Natural killer cell (primary cell): ENCODE measurements around the gene PCDH9. TPM values are rescaled to one million over a fixed set of nuclear protein-coding genes. Genes with fewer than 3 reads are reported as not detected.

Source experiments
- ATAC-seq, 3 donors: fragments of 150-1000 bp in 2 of 3; fragments of 200-7000 bp in 1 of 3; cut with Tn5 transposase; 1 replicate in 1 of 3; 2 replicates in 2 of 3; pipeline ENCODE4 v1.10.0; 2021; ENCODE audit warnings: mild to moderate bottlenecking in 2 of 3, moderate library complexity in 2 of 3
- DNase-seq, 2 donors: peaks; one replicate each; pipeline versions ENCODE4 v3.0.0 to v3.0.0-alpha.2; 2013 to 2021; ENCODE audit warnings: mixed read lengths in 1 of 2
- H3K27ac ChIP-seq: one replicate; pipeline ENCODE4 v1.5.1; 2013; ENCODE audit warnings: mild to moderate bottlenecking, low read length
- H3K27me3 ChIP-seq: one replicate; pipeline ENCODE4 v1.6.1; 2013; ENCODE audit warnings: low read length; ENCODE audit not compliant: control insufficient read depth, insufficient read depth
- H3K36me3 ChIP-seq: one replicate; pipeline ENCODE4 v1.6.1; 2013; ENCODE audit warnings: low read length; ENCODE audit not compliant: control insufficient read depth, insufficient read depth
- H3K4me1 ChIP-seq: one replicate; pipeline ENCODE4 v1.6.1; 2013; ENCODE audit warnings: low read length; ENCODE audit not compliant: control insufficient read depth, insufficient read depth
- H3K4me3 ChIP-seq: one replicate; pipeline ENCODE4 v1.5.1; 2013; ENCODE audit warnings: low read length
- H3K9me3 ChIP-seq: one replicate; pipeline ENCODE4 v1.6.1; 2013; ENCODE audit warnings: low read length; ENCODE audit not compliant: control insufficient read depth, insufficient read depth
- H3K27ac Mint-ChIP-seq, 2 donors: one replicate each; pipeline ENCODE4 v1.8.0; 2022; ENCODE audit warnings: mild to moderate bottlenecking in 2 of 2, mixed read lengths in 2 of 2, moderate library complexity in 1 of 2
- H3K27me3 Mint-ChIP-seq, 2 donors: one replicate each; pipeline ENCODE4 v1.8.0; 2022; ENCODE audit warnings: low read depth in 2 of 2, mixed read lengths in 2 of 2
- H3K36me3 Mint-ChIP-seq: one replicate; pipeline ENCODE4 v1.8.0; 2022; ENCODE audit warnings: mixed read lengths
- H3K4me1 Mint-ChIP-seq, 2 donors: one replicate each; pipeline ENCODE4 v1.8.0; 2022; ENCODE audit warnings: mixed read lengths in 2 of 2
- H3K4me3 Mint-ChIP-seq: one replicate; pipeline ENCODE4 v1.8.0; 2022; ENCODE audit warnings: mild to moderate bottlenecking, moderate library complexity, mixed read lengths
- H3K9me3 Mint-ChIP-seq, 2 donors: one replicate each; pipeline ENCODE4 v1.8.0; 2022; ENCODE audit warnings: mixed read lengths in 2 of 2
- CTCF ChIP-seq: fragments of 200-600 bp; IDR thresholded peaks from one replicate; pipeline ENCODE4 v1.8.0; 2022; ENCODE audit warnings: antibody characterized with exemption
- WGBS: methylation state at CpG from one replicate; pipeline ENCODE4 v1.1.7; 2013; ENCODE audit warnings: missing lambda C conversion rate; ENCODE audit not compliant: insufficient coverage; 5-methylcytosine and 5-hydroxymethylcytosine counted together
- intact Hi-C: fragments of 100-400 bp; cut with micrococcal nuclease; formaldehyde crosslinking; loops from one replicate; pipeline ENCODE4 v1.14.2; 2022
- total RNA-seq, 4 donors: library from RNA; stranded (reverse); fragments of 120-200 nt in 1 of 4; gene quantifications; one replicate each; pipeline versions ENCODE4 v1.2.3 to v1.2.4, GENCODE V29; 2013 to 2022

Gene PCDH9
- total RNA-seq, 3 donors from 2014 or later (not counting 1 experiment from before 2014, with no cell fraction given) = 0.43 to 1.5 (median 0.68) TPM

GRCh38 chr13:67087527-67087926, 142.6 kb downstream of the PCDH9 start:
- no peaks in the 10 kb centered on the region for H3K27me3 ChIP-seq
- Mint-ChIP-seq H3K4me1 (no peaks in the 10 kb centered on the region), H3K27ac (no peak overlapping the region), H3K9me3 (peaks cover 0 to 6% of the 10 kb centered on the region in 2 donors), H3K36me3 (no peaks in the 10 kb centered on the region), H3K4me3 (no peak overlapping the region), H3K27me3 (no peaks in the 10 kb centered on the region)
- WGBS = 89% methylated on average over 2 of the region's 2 CpGs
- TF ChIP-seq CTCF = no peak
- DNase-seq (no peak), ATAC-seq (no peak)
- intact Hi-C loops = no loop called here
- no peak overlapping the region for H3K27ac ChIP-seq
- no peaks in the 10 kb centered on the region for H3K4me1 ChIP-seq
- no peaks in the 10 kb centered on the region for H3K9me3 ChIP-seq
- H3K36me3 ChIP-seq = no peaks in the 10 kb centered on the region
- no peak overlapping the region for H3K4me3 ChIP-seq

- Histone ChIP-seq H3K36me3 (no peaks in the 10 kb centered on the region), H3K4me1 (no peaks in the 10 kb centered on the region), H3K9me3 (no peaks in the 10 kb centered on the region), H3K27ac (no peak overlapping the region), H3K27me3 (no peaks in the 10 kb centered on the region), H3K4me3 (no peak overlapping the region)
- ATAC-seq (no peak), DNase-seq (no peak)
- Mint-ChIP-seq H3K27me3 (no peaks in the 10 kb centered on the region), H3K27ac (no peak overlapping the region), H3K4me1 (no peaks in the 10 kb centered on the region), H3K36me3 (no peaks in the 10 kb centered on the region), H3K4me3 (no peak overlapping the region), H3K9me3 (peaks cover 0 to 6% of the 10 kb centered on the region in 2 donors)
- intact Hi-C loops = no loop called here
- TF ChIP-seq CTCF = no peak
- 57% methylated on average over 2 of the region's 2 CpGs for WGBS
Observed at GRCh38 chr13:67086260-67086659, 143.9 kb downstream of the PCDH9 start.

DNA sequence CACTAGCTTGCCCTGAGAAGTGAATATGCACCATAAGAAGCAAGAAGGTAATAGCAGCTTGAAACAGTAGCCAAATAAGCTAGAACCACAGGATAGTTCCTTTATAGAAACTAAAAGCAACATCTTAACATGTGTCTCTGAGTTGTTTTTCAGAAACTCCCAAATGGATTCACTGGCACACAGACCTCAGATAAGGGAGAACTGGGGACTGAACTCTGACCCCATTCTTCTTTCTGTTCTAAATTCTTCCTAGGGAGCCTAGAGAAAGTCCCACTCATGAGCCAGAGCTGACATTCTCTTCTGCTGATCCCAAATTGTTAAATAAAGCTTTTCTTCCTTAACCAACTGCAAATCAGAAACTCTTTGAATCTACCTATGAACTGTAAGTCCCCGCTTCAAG, 146.1 kb downstream of the PCDH9 start:
- no peak for DNase-seq
- Histone ChIP-seq H3K27ac (no peak overlapping the region), H3K4me3 (no peak overlapping the region), H3K9me3 (no peaks in the 10 kb centered on the region), H3K36me3 (no peaks in the 10 kb centered on the region), H3K27me3 (no peaks in the 10 kb centered on the region), H3K4me1 (no peaks in the 10 kb centered on the region)
- Mint-ChIP-seq H3K27me3 (no peaks in the 10 kb centered on the region), H3K36me3 (no peaks in the 10 kb centered on the region), H3K4me1 (no peaks in the 10 kb centered on the region), H3K9me3 (peaks cover 0 to 9% of the 10 kb centered on the region in 2 donors), H3K4me3 (no peak overlapping the region), H3K27ac (no peak overlapping the region)
- intact Hi-C loops = no loop called here
- no peak for ATAC-seq
- TF ChIP-seq CTCF = no peak
- WGBS = 96% methylated on average over 1 of the region's 1 CpG

GRCh38 chr13:67083519-67083918, 146.6 kb downstream of the PCDH9 start:
- WGBS = 89% methylated on average over 2 of the region's 2 CpGs
- TF ChIP-seq CTCF = no peak
- Mint-ChIP-seq H3K36me3 (no peaks in the 10 kb centered on the region), H3K9me3 (peaks cover under 1 to 9% of the 10 kb centered on the region in 2 donors), H3K27me3 (no peaks in the 10 kb centered on the region), H3K4me3 (no peak overlapping the region), H3K27ac (no peak overlapping the region), H3K4me1 (no peaks in the 10 kb centered on the region)
- DNase-seq (no peak), ATAC-seq (no peak)
- intact Hi-C loops = no loop called here
- Histone ChIP-seq H3K27me3 (no peaks in the 10 kb centered on the region), H3K27ac (no peak overlapping the region), H3K4me1 (no peaks in the 10 kb centered on the region), H3K4me3 (no peak overlapping the region), H3K36me3 (no peaks in the 10 kb centered on the region), H3K9me3 (no peaks in the 10 kb centered on the region)
